K562 (cell line): ENCODE results near the gene TNF. TPM values are rescaled to one million over a fixed set of nuclear protein-coding genes. Genes with fewer than 3 reads are reported as not detected.

Experiments used
- ADNP ChIP-seq: fragments of 200-800 bp; sonication (Bioruptor generic); IDR thresholded peaks from 2 replicates; pipeline ENCODE4 v1.6.1; 2016; ENCODE audit warnings: missing genetic modification characterization, missing compliant biosample characterization
- ARID1B ChIP-seq: fragments of 450-650 bp; IDR thresholded peaks from 2 replicates; pipeline ENCODE4 v1.6.1; 2016; ENCODE audit warnings: antibody characterized with exemption, mild to moderate bottlenecking, inconsistent platforms
- CBFB ChIP-seq: sonication (generic); formaldehyde crosslinking; IDR thresholded peaks from 2 replicates; pipeline ENCODE4 v1.4.0; 2020; ENCODE audit warnings: mild to moderate bottlenecking, missing genetic modification reagents
- CCNT2 ChIP-seq: IDR thresholded peaks from 2 replicates; pipeline ENCODE4 v1.6.1; 2011; ENCODE audit warnings: borderline replicate concordance, low read depth, mild to moderate bottlenecking, moderate library complexity, mixed read lengths, low read length; ENCODE audit not compliant: insufficient read length; ENCODE audit errors: extremely low read depth
- DPF2 ChIP-seq: fragments of 450-650 bp; IDR thresholded peaks from 2 replicates; pipeline ENCODE4 v1.6.1; 2016
- EZH2 ChIP-seq: IDR thresholded peaks from 2 replicates; pipeline ENCODE4 v1.6.1; 2012; ENCODE audit warnings: low read depth, mild to moderate bottlenecking, inconsistent platforms, low read length, borderline replicate concordance
- FOS ChIP-seq: IDR thresholded peaks from 3 replicates; pipeline ENCODE4 v1.6.1; 2011; ENCODE audit not compliant: insufficient read length; ENCODE audit errors: extremely low read depth
- FOSL1 ChIP-seq: fragments of 200-800 bp; sonication (Bioruptor generic); conservative IDR thresholded peaks from 2 replicates; pipeline ENCODE4 v1.6.1; 2016; ENCODE audit warnings: missing genetic modification characterization, missing compliant biosample characterization
- FOXK2 ChIP-seq, 2 experiments: fragments of 450-650 bp; IDR thresholded peaks in 1 of 2; conservative IDR thresholded peaks in 1 of 2; 2 replicates each; pipeline ENCODE4 v1.6.1; 2016; ENCODE audit warnings: low read depth in 2 of 2, mild to moderate bottlenecking in 1 of 2
- HNRNPUL1 ChIP-seq: fragments of 200-400 bp; formaldehyde crosslinking; IDR thresholded peaks from 2 replicates; pipeline ENCODE4 v1.6.1; 2017; ENCODE audit warnings: low read length
- HOXB6 ChIP-seq: fragments of 250-450 bp; sonication (Bioruptor Pico); IDR thresholded peaks from 2 replicates; pipeline ENCODE4 v1.5.1; 2022; ENCODE audit warnings: mild to moderate bottlenecking, borderline replicate concordance
- ID3 ChIP-seq, 2 experiments: fragments of 250-450 bp in 1 of 2; fragments of 450-650 bp in 1 of 2; sonication (Bioruptor Pico) in 1 of 2; IDR thresholded peaks; 2 replicates each; pipeline versions ENCODE4 v1.6.1 to v1.8.0; 2016 to 2021; ENCODE audit warnings: mild to moderate bottlenecking in 2 of 2, moderate library complexity in 2 of 2, missing compliant biosample characterization in 1 of 2, missing genetic modification characterization in 1 of 2
- JUND ChIP-seq, 2 experiments: IDR thresholded peaks; 2 replicates in 1 of 2; 3 replicates in 1 of 2; pipeline ENCODE4 v1.6.1; 2011; ENCODE audit warnings: borderline replicate concordance in 2 of 2, low read depth in 2 of 2, low read length in 2 of 2, improper control_type of control experiment in 1 of 2, missing biosample characterization in 1 of 2, missing genetic modification characterization in 1 of 2, missing genetic modification reagents in 1 of 2
- KAT7 ChIP-seq: sonication (generic); formaldehyde crosslinking; IDR thresholded peaks from 2 replicates; pipeline ENCODE4 v1.8.0; 2022; ENCODE audit warnings: missing genetic modification reagents, mild to moderate bottlenecking, borderline replicate concordance
- NCOA4 ChIP-seq: fragments of 450-650 bp; IDR thresholded peaks from 2 replicates; pipeline ENCODE4 v1.6.1; 2018; ENCODE audit warnings: mild to moderate bottlenecking; ENCODE audit not compliant: partially characterized antibody
- PHF8 ChIP-seq: fragments of 200-600 bp; sonication (generic); IDR thresholded peaks from 2 replicates; pipeline ENCODE4 v1.6.1; 2012; ENCODE audit warnings: mixed run types, mild to moderate bottlenecking, inconsistent platforms, low read length, moderate library complexity, borderline replicate concordance
- RBFOX2 ChIP-seq: fragments of 200-400 bp; formaldehyde crosslinking; IDR thresholded peaks from 2 replicates; pipeline ENCODE4 v1.6.1; 2017; ENCODE audit warnings: low read depth, mild to moderate bottlenecking, low read length, moderate library complexity
- TAF9B ChIP-seq: fragments of 450-650 bp; IDR thresholded peaks from 2 replicates; pipeline ENCODE4 v1.6.1; 2018; ENCODE audit warnings: mild to moderate bottlenecking; ENCODE audit not compliant: partially characterized antibody
- ZNF174 ChIP-seq: fragments of 250-450 bp; sonication (Bioruptor Pico); IDR thresholded peaks from 2 replicates; pipeline ENCODE4 v1.4.0; 2020; ENCODE audit warnings: mild to moderate bottlenecking
- ZNF175 ChIP-seq: fragments of 200-800 bp; sonication (Bioruptor generic); IDR thresholded peaks from 2 replicates; pipeline ENCODE4 v1.6.1; 2016; ENCODE audit warnings: low read depth, mild to moderate bottlenecking, missing genetic modification characterization, missing compliant biosample characterization
- ZNF324 ChIP-seq: fragments of 250-450 bp; sonication (Bioruptor Pico); IDR thresholded peaks from 2 replicates; pipeline ENCODE4 v1.4.0; 2020; ENCODE audit warnings: mild to moderate bottlenecking
- ZSCAN29 ChIP-seq: fragments of 450-650 bp; IDR thresholded peaks from 2 replicates; pipeline ENCODE4 v1.6.1; 2017
- polyA plus RNA-seq, 8 experiments: library from polyadenylated mRNA; depleted of rRNA in 4 of 8; stranded (reverse) in 5 of 8; unstranded in 3 of 8; fragments of >200 nt; fragmentation: Nextera tagmentation in 2 of 8; fragmentation: Illumina TruSeq in 1 of 8; extraction: Ambion mirVana in 2 of 8; extraction: Trizol in 1 of 8; gene quantifications; 2 replicates each; pipeline versions ENCODE4 v1.2.1 to v1.2.3, GENCODE V29; 2011 to 2014; ENCODE audit warnings: inconsistent platforms in 1 of 8, missing spikeins in 1 of 8
- total RNA-seq, 7 experiments: library from RNA; depleted of rRNA in 6 of 7; stranded (reverse); fragments of >200 nt in 6 of 7; fragmentation: Illumina TruSeq in 2 of 7; extraction: Trizol in 2 of 7; gene quantifications; 2 replicates each; pipeline versions ENCODE4 v1.2.1 to v1.2.3, GENCODE V29; 2011 to 2021; ENCODE audit warnings: low replicate concordance in 1 of 7
- TF ChIP-seq, protein P1 (sequence below): IDR thresholded peaks from 3 replicates; pipeline ENCODE4 v1.6.1; 2011; ENCODE audit warnings: borderline replicate concordance, mild to moderate bottlenecking; ENCODE audit not compliant: insufficient read length, insufficient read depth
- TF ChIP-seq, protein P2 (sequence below): fragments of 250-450 bp; sonication (Bioruptor Pico); IDR thresholded peaks from 2 replicates; pipeline ENCODE4 v1.9.0; 2021; ENCODE audit warnings: mild to moderate bottlenecking, inconsistent platforms

Gene TNF
- total and polyA plus RNA-seq, 9 of the 15 experiments (the other 6 are each of a cell fraction or from before 2014, with no cell fraction given): 0.08 to 0.40 TPM; not detected in 7

- TF ChIP-seq PHF8 (peak; percentile 90), EZH2 (no peak), ZNF175 (CRISPR knock-in tag) (no peak; the same call in 1 of the 2 replicates), ZSCAN29 (no peak), ZNF324 (CRISPR knock-in tag) (peak; percentile 17; the same call in 1 of the 2 replicates), FOSL1 (tag) (peak; percentile 72), KAT7 (no peak), NCOA4 (no peak), DPF2 (peak; percentile 65), ARID1B (peak; percentile 40), HNRNPUL1 (no peak), ZNF174 (no peak), TAF9B (peak; percentile 88), CCNT2 (peak; percentile 71), RBFOX2 (peak; percentile 87), FOXK2 (conservative IDR thresholded peaks at IDR 0.05 in 1 of 2, IDR thresholded peaks at IDR 0.05 in 1 of 2; ENCODE audit: low read depth in 2 of 2) (peak; percentile 91 to 94), CBFB (CRISPR knock-in tag) (no peak), FOS (peak; percentile 61), JUND (IDR thresholded peaks at IDR 0.05; ENCODE audit: borderline replicate concordance, low read depth, low read length) (peak; percentile 80), JUND (tag; IDR thresholded peaks at IDR 0.05; ENCODE audit: borderline replicate concordance, low read depth, low read length) (peak; percentile 77), ADNP (tag) (no peak), ID3 (CRISPR knock-in tag; IDR thresholded peaks at IDR 0.05) (no peak), ID3 (tag; IDR thresholded peaks at IDR 0.05) (no peak), HOXB6 (CRISPR knock-in tag) (peak; percentile 63; the same call in 1 of the 2 replicates)
- TF ChIP-seq, protein P1, sequence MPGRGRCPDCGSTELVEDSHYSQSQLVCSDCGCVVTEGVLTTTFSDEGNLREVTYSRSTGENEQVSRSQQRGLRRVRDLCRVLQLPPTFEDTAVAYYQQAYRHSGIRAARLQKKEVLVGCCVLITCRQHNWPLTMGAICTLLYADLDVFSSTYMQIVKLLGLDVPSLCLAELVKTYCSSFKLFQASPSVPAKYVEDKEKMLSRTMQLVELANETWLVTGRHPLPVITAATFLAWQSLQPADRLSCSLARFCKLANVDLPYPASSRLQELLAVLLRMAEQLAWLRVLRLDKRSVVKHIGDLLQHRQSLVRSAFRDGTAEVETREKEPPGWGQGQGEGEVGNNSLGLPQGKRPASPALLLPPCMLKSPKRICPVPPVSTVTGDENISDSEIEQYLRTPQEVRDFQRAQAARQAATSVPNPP: no peak
- TF ChIP-seq, protein P2, sequence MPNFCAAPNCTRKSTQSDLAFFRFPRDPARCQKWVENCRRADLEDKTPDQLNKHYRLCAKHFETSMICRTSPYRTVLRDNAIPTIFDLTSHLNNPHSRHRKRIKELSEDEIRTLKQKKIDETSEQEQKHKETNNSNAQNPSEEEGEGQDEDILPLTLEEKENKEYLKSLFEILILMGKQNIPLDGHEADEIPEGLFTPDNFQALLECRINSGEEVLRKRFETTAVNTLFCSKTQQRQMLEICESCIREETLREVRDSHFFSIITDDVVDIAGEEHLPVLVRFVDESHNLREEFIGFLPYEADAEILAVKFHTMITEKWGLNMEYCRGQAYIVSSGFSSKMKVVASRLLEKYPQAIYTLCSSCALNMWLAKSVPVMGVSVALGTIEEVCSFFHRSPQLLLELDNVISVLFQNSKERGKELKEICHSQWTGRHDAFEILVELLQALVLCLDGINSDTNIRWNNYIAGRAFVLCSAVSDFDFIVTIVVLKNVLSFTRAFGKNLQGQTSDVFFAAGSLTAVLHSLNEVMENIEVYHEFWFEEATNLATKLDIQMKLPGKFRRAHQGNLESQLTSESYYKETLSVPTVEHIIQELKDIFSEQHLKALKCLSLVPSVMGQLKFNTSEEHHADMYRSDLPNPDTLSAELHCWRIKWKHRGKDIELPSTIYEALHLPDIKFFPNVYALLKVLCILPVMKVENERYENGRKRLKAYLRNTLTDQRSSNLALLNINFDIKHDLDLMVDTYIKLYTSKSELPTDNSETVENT (CRISPR knock-in tag): peak; percentile 96
These were observed 44.6 kb downstream of the TNF start (continued) for GRCh38 chr6:31619805-31620585.
